Spleen (tissue), 7 donors: ENCODE results near the gene SLC4A4.

Source experiments
- POLR2AphosphoS5 ChIP-seq, 3 donors: sonication (generic); formaldehyde crosslinking; IDR thresholded peaks; one replicate each; pipeline ENCODE4 v1.5.1; 2017; ENCODE audit warnings: antibody characterized with exemption in 3 of 3
- TF ChIP-seq, protein P1 (sequence below), 11 experiments: fragments of 200-600 bp in 7 of 11; fragments of 450-650 bp in 4 of 11; sonication (generic) in 4 of 11; IDR thresholded peaks in 8 of 11; conservative IDR thresholded peaks in 3 of 11; 1 replicate in 7 of 11; 2 replicates in 4 of 11; pipeline versions ENCODE4 v1.4.0 to v1.8.0; 2016 to 2021; ENCODE audit warnings: antibody characterized with exemption in 11 of 11, inconsistent platforms in 4 of 11, mild to moderate bottlenecking in 1 of 11
- donor health status: DM: no; HTN: no; CAD: no; lungs with moderate emphysema.
- donor health status: DM: no; HTN: no; CAD: no.
- donor health status: DM: no; HTN: no; CAD: no.

DNA sequence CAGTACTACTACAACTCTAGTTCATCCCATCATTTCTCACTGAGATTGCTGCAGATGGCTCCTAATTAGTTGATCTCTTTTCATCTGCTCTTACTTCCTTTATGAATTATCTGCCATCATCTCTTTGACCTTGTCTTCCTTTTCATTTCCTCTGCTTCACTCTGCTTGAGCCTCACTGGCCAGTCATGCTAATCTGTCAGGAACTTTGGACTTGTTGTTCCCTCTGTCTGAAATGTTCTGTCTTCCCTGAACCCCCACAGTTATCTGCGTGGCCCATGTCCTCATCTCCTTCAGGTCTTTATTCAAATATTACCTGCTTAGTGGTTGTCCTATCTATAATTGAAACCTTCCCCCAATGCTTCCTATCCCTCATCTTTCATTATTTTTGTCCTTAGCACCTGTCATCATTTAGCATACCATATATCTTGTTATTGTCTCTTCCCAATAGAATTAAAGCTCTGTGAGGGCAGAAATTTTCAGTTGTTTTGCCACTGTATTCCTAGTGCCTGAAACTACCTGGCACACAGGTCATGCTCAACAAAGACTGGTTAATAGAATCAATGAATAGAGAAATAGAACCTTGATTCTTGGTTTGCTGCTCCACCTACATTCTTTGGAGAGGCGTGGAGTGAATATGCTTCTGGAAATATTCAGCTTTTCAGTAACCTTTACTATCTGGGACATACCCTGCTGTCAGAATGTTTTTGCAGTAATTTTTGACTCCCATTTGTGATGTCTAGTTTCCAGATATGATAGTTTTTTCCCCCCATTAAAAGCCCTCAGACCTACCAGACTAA, 5.0 kb downstream of the SLC4A4 start:
- TF ChIP-seq, protein P1, sequence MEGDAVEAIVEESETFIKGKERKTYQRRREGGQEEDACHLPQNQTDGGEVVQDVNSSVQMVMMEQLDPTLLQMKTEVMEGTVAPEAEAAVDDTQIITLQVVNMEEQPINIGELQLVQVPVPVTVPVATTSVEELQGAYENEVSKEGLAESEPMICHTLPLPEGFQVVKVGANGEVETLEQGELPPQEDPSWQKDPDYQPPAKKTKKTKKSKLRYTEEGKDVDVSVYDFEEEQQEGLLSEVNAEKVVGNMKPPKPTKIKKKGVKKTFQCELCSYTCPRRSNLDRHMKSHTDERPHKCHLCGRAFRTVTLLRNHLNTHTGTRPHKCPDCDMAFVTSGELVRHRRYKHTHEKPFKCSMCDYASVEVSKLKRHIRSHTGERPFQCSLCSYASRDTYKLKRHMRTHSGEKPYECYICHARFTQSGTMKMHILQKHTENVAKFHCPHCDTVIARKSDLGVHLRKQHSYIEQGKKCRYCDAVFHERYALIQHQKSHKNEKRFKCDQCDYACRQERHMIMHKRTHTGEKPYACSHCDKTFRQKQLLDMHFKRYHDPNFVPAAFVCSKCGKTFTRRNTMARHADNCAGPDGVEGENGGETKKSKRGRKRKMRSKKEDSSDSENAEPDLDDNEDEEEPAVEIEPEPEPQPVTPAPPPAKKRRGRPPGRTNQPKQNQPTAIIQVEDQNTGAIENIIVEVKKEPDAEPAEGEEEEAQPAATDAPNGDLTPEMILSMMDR (IDR thresholded peaks at IDR 0.05 in 8 of 11, conservative IDR thresholded peaks at IDR 0.05 in 3 of 11) = no peak
- no peak for TF ChIP-seq POLR2AphosphoS5 (IDR thresholded peaks at IDR 0.05)
